Keratinocyte (primary cell): ENCODE results near the gene DTD1.

Source experiments
- EZH2 ChIP-seq: IDR thresholded peaks from one replicate; pipeline ENCODE4 v1.6.1; 2012; ENCODE audit warnings: inconsistent platforms, mild to moderate bottlenecking, low read length, moderate library complexity
- TF ChIP-seq, protein P1 (sequence below), 3 experiments: IDR thresholded peaks in 1 of 3; conservative IDR thresholded peaks in 1 of 3; optimal IDR thresholded peaks in 1 of 3; 2 replicates in 2 of 3; 3 replicates in 1 of 3; pipeline versions ENCODE3 to v1.5.1; 2011; ENCODE audit warnings: low read length in 3 of 3, mild to moderate bottlenecking in 3 of 3, moderate library complexity in 2 of 3, control low read depth in 1 of 3, inconsistent platforms in 1 of 3; ENCODE audit not compliant: insufficient read depth in 2 of 3; ENCODE audit errors: extremely low read depth in 1 of 3

DNA sequence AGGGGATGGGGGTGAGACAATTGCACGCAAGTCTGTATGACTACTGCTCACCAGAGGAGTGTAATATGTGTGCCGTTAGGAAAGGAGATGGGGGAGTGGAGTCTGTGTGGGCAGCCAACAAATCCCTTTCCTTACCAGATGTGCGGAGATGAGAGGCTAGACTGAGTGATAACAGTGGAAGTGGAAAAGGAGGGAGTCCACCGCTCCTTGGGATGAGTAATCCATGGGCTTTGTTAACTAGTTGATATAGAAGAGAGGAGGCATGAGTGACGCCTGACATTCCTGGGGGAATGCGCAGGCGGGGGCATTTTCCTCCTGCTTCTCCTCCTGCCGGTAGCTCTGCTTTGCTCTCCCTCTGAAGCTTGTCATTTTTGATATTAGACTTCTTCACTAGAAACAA lies 34.1 kb upstream of the DTD1 start:
- TF ChIP-seq EZH2, result no peak
- TF ChIP-seq, protein P1, sequence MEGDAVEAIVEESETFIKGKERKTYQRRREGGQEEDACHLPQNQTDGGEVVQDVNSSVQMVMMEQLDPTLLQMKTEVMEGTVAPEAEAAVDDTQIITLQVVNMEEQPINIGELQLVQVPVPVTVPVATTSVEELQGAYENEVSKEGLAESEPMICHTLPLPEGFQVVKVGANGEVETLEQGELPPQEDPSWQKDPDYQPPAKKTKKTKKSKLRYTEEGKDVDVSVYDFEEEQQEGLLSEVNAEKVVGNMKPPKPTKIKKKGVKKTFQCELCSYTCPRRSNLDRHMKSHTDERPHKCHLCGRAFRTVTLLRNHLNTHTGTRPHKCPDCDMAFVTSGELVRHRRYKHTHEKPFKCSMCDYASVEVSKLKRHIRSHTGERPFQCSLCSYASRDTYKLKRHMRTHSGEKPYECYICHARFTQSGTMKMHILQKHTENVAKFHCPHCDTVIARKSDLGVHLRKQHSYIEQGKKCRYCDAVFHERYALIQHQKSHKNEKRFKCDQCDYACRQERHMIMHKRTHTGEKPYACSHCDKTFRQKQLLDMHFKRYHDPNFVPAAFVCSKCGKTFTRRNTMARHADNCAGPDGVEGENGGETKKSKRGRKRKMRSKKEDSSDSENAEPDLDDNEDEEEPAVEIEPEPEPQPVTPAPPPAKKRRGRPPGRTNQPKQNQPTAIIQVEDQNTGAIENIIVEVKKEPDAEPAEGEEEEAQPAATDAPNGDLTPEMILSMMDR (optimal IDR thresholded peaks at IDR 0.05 in 1 of 3, IDR thresholded peaks at IDR 0.05 in 1 of 3, conservative IDR thresholded peaks at IDR 0.05 in 1 of 3; ENCODE audit: extremely low read depth in 1 of 3, insufficient read depth in 2 of 3, low read length in 3 of 3), result no peak
